GM20000 (cell line): ENCODE results near the gene TSPAN1.
"Not testable (repeated sequence)": the region's sequence is repeated elsewhere in the genome, so short reads cannot be mapped to it uniquely, and the experiment has no call there.

Experiments
- DNase-seq: peaks from one replicate; pipeline ENCODE4 v3.0.0; 2012; ENCODE audit warnings: low spot score
- CTCF ChIP-seq: IDR thresholded peaks from 2 replicates; pipeline ENCODE4 v1.5.1; 2012; ENCODE audit warnings: mild to moderate bottlenecking, control low read depth; ENCODE audit errors: extremely low read depth, missing control alignments

Gene TSPAN1

DNA sequence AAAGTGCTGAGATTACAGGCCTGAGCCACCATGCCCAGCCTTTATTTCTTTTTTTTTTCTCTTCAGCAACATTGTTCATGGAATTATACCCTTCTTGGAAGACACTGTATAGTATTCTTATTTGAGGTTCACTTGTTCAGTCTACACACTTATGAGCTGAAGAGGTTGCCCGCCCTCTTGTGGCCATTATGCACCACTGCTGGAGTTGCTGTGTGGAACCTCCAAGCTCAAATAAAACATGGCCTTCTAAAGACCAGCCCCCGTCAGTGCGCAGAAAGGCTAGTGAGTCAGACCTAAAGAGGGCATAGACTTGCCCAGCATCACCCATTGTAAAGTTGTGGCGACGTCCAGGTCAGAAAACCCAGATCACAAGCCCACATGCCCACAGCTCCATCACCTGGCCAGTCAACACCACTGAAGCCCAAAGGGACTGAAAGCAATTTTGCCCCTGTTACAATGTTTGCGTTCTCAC, 48.6 kb downstream of the TSPAN1 start:
- peak; percentile 75 for DNase-seq
- peak; percentile 95 for TF ChIP-seq CTCF

DNA sequence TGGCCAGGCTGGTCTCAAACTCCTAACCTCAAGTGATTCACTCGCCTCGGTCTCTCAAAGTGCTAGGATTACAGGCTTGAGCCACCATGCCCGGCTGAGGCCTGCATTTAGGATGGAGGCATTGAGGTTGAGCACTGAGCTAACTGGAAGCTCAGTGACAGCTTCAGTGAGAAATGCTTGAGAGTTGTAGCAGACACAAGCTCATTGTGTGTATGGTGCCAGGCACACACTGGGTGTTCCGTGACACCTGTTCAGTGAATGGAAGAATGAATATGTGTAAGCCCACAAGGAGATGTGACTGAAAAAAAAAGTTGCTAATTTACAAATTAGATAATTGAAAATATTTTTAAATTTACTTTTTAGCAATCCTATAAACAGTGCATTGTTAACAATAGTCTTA, 50.1 kb downstream of the TSPAN1 start:
- DNase-seq = no peak
- TF ChIP-seq CTCF = no peak

- DNase-seq = not testable (repeated sequence)
Measured at GRCh38 chr1:46231231-46231630, 56.3 kb downstream of the TSPAN1 start.
